IPS-18c (cell line): ENCODE data around the gene BCAS4.

Experiments
- H3K4me3 ChIP-seq: 2 replicates; pipeline ENCODE4 v1.7.0; 2013; ENCODE audit warnings: low read depth, mild to moderate bottlenecking, low read length, moderate library complexity; ENCODE audit not compliant: insufficient read depth
- H3K9me3 ChIP-seq: one replicate; pipeline ENCODE4 v1.6.1; 2013; ENCODE audit warnings: mild to moderate bottlenecking, low read length, moderate library complexity; ENCODE audit not compliant: control insufficient read depth, insufficient read depth

The BCAS4 gene

GRCh38 chr20:50810842-50811241 is 16.0 kb downstream of the BCAS4 start:
- H3K9me3 ChIP-seq = no peaks in the 10 kb centered on the region
- H3K4me3 ChIP-seq = no peak overlapping the region

GRCh38 chr20:50813101-50813643 is 18.3 kb downstream of the BCAS4 start:
- no peak overlapping the region for H3K4me3 ChIP-seq
- H3K9me3 ChIP-seq = no peaks in the 10 kb centered on the region

- H3K9me3 ChIP-seq = no peaks in the 10 kb centered on the region
- H3K4me3 ChIP-seq = no peak overlapping the region
Measured at GRCh38 chr20:50813801-50814200, 18.9 kb downstream of the BCAS4 start.

GRCh38 chr20:50814438-50815161 is 19.7 kb downstream of the BCAS4 start:
- H3K9me3 ChIP-seq = no peaks in the 10 kb centered on the region
- no peak overlapping the region for H3K4me3 ChIP-seq

- no peaks in the 10 kb centered on the region for H3K9me3 ChIP-seq
- H3K4me3 ChIP-seq = no peak overlapping the region
Measured at GRCh38 chr20:50815162-50815989, 20.5 kb downstream of the BCAS4 start.

GRCh38 chr20:50817776-50818172 is 22.9 kb downstream of the BCAS4 start:
- no peak overlapping the region for H3K4me3 ChIP-seq
- H3K9me3 ChIP-seq = no peaks in the 10 kb centered on the region

GRCh38 chr20:50819349-50819748 is 24.5 kb downstream of the BCAS4 start:
- H3K4me3 ChIP-seq = no peak overlapping the region
- H3K9me3 ChIP-seq = no peaks in the 10 kb centered on the region

GRCh38 chr20:50820515-50821256 is 25.8 kb downstream of the BCAS4 start:
- Histone ChIP-seq H3K4me3 (no peak overlapping the region), H3K9me3 (no peaks in the 10 kb centered on the region)

- no peaks in the 10 kb centered on the region for H3K9me3 ChIP-seq
- H3K4me3 ChIP-seq = no peak overlapping the region
Measured at GRCh38 chr20:50821257-50821921, 26.5 kb downstream of the BCAS4 start.

GRCh38 chr20:50821994-50822393 is 27.1 kb downstream of the BCAS4 start:
- H3K4me3 ChIP-seq = no peak overlapping the region

GRCh38 chr20:50823319-50823718 is 28.5 kb downstream of the BCAS4 start:
- H3K4me3 ChIP-seq = no peak overlapping the region

More at GRCh38 chr20:50821994-50822393, 27.1 kb downstream of the BCAS4 start:
- H3K9me3 ChIP-seq = no peaks in the 10 kb centered on the region

GRCh38 chr20:50824137-50824536 is 29.3 kb downstream of the BCAS4 start:
- H3K9me3 ChIP-seq = no peaks in the 10 kb centered on the region
- no peak overlapping the region for H3K4me3 ChIP-seq

More at GRCh38 chr20:50823319-50823718, 28.5 kb downstream of the BCAS4 start:
- no peaks in the 10 kb centered on the region for H3K9me3 ChIP-seq

GRCh38 chr20:50826121-50826520 is 31.3 kb downstream of the BCAS4 start:
- Histone ChIP-seq H3K4me3 (no peak overlapping the region), H3K9me3 (no peaks in the 10 kb centered on the region)

GRCh38 chr20:50828363-50829136 is 33.7 kb downstream of the BCAS4 start:
- Histone ChIP-seq H3K9me3 (no peaks in the 10 kb centered on the region), H3K4me3 (no peak overlapping the region)

- H3K9me3 ChIP-seq = no peaks in the 10 kb centered on the region
- no peak overlapping the region for H3K4me3 ChIP-seq
Measured at GRCh38 chr20:50831622-50832021, 36.8 kb downstream of the BCAS4 start.

- no peak overlapping the region for H3K4me3 ChIP-seq
- no peaks in the 10 kb centered on the region for H3K9me3 ChIP-seq
Measured at GRCh38 chr20:50834599-50835005, 39.7 kb downstream of the BCAS4 start.
